ENCODE results near the gene TBX21.
"Not testable (repeated sequence)": the region's sequence is repeated elsewhere in the genome, so short reads cannot be mapped to it uniquely, and the experiment has no call there.

The TBX21 gene

GRCh38 chr17:47732399-47733046, 513 bp upstream of the TBX21 start:
- DNase-seq = no peak

DNA sequence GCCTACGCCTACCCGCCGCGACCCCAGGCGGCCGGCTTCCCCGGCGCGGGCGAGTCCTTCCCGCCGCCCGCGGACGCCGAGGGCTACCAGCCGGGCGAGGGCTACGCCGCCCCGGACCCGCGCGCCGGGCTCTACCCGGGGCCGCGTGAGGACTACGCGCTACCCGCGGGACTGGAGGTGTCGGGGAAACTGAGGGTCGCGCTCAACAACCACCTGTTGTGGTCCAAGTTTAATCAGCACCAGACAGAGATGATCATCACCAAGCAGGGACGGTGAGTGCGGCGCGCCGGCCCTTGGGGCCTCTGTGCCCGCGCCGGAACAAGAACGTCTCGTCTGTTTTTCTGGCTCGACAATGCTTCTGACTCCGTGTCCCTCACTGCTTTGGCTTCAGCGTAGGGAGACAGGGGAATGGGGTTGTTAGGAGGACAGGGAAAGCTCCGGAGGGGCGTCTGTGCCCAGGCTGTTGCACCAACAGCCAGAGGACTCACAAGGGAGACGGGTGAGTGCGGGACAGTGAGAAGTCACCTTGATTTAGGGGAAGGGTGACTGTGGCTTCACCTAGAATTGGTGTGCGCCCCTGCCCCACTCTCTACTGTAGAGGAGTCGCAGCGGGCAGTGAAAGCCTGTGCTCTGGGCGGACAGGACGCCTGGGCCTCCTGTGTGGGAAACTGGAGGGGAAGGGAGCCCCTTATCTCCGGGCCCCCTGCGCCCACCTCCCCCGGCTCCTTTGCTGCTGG, 806 bp downstream of the TBX21 start:
- DNase-seq = no peak

DNA sequence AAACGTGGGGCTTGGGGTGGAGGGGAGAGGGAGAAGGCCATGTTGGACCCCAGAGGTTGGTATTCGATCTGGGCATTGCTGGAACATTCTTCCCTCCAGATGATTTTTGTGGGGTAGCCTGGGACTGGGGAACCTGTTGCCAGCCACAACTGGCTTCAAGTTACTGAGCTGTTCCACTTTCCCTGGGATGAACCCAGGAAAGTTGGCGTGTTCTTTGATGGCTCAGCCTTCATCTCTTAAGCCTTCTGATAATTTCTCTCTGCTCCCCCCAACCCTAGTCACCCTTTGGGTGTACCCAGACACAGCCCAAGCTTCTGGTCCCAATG, 2.1 kb downstream of the TBX21 start:
- DNase-seq = no peak

DNA sequence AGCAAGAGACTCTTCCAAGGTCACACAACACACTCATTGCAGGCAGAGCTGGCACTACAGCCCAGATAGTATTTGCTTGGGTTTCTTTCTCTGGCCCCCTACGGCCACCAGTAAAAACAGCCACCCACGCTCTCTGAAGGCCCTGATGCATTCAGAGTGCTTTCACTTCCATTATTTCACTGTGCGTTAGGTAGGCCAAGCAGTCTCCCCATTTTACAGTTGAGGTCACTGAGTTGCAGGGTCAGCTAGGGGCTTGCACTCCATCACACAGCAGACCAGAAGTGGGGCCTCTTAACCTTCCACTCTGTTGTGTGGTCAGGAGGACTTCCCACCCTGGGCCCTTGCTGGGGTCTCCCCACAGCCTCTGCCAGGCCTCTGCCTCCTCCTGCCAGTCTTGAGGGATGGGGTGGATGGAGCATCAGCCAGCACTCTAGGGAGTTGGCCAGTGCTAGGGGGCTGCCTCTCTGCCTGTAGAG, 2.5 kb downstream of the TBX21 start:
- DNase-seq = no peak

- no peak for DNase-seq
Measured at GRCh38 chr17:47736501-47737495, 3.8 kb downstream of the TBX21 start.

GRCh38 chr17:47738178-47738577, 5.1 kb downstream of the TBX21 start:
- no peak for DNase-seq

DNA sequence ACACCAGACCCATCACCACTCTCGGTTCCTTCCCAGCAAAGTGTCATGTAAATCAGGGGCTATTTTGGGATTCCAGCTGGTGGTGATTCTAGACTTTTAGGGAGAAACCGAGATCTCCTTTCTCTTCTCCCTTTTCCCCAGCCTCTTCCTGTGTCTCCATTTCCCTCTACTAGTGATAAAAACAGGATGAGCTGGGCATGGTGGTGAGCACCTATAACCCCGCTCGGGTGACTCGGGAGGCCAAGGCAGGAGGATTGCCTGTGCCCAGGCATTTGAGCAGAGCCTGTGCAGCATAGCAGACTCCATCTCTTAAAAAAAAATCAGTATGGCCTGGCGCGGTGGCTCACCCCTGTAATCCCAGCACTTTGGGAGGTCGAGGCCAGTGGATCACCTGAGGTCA, 6.1 kb downstream of the TBX21 start:
- DNase-seq = no peak

- not testable (repeated sequence) for DNase-seq
Measured at GRCh38 chr17:47739945-47740344, 6.9 kb downstream of the TBX21 start.

- DNase-seq = peak; percentile 43
Measured at GRCh38 chr17:47741109-47741792, 8.2 kb downstream of the TBX21 start.

DNA sequence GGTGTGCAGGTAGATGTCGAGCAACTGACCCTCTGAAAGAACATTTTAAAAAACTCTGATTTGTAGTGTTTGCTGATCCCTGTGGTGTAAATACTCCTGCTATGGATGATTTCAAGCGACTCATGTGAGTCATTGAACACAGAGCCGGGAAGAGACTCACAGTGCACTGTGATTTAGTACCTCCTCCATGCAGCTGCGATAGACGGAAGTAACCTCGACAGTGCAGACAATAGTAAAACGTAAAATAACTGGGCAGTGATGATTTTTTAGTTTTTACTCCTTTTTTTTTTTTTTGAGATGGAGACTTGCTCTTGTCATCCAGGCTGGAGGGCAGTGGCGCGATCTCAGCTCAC, 8.7 kb downstream of the TBX21 start:
- DNase-seq = no peak

DNA sequence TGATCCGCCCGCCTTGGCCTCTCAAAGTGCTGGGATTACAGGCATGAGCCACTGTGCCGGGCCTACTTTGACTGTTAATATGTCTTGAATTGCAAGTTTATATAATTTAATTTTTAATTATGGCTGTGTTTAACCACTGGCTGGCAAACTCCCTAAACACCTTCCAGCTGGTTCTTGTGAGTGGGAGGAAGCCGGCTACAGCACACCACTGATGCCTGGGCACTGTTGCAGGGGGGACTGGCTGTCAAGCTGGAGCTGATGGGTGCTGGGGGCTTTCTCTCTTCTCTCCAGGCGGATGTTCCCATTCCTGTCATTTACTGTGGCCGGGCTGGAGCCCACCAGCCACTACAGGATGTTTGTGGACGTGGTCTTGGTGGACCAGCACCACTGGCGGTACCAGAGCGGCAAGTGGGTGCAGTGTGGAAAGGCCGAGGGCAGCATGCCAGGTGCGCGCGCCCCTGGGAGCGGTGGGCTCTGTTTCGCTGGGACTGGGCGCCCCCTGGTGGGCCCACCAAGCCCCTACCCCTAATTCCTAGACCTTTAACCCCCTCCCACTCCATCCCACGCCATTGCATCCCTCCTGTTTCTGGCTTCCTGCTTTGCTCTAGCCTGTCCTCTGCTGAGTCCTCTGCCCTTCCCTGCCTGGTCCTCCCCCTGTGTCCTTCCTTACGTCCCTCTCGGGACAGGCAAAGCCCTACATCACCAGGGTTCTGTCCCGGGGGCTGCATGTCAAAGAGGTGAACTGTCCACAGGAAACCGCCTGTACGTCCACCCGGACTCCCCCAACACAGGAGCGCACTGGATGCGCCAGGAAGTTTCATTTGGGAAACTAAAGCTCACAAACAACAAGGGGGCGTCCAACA, 9.5 kb downstream of the TBX21 start:
- peak; percentile 37 for DNase-seq

DNA sequence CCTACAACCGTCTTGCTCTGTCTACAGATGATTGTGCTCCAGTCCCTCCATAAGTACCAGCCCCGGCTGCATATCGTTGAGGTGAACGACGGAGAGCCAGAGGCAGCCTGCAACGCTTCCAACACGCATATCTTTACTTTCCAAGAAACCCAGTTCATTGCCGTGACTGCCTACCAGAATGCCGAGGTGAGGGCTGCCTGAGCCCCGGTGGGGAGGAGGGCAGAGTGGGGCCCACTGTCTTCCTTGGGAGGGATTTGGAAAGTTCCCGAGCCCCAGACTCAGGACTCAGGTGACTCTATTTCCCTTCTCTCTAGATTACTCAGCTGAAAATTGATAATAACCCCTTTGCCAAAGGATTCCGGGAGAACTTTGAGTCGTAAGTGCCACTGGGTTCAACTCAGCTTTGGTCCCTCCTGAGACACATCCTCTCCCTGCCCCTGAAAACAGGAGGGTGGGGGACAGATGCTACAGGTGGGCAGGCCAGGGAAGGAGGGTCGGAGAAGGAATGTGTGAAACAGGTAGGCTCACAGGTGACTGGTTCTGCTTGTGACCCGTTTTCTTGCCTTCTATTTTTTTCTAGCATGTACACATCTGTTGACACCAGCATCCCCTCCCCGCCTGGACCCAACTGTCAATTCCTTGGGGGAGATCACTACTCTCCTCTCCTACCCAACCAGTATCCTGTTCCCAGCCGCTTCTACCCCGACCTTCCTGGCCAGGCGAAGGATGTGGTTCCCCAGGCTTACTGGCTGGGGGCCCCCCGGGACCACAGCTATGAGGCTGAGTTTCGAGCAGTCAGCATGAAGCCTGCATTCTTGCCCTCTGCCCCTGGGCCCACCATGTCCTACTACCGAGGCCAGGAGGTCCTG, 11.4 kb downstream of the TBX21 start:
- no peak for DNase-seq

DNA sequence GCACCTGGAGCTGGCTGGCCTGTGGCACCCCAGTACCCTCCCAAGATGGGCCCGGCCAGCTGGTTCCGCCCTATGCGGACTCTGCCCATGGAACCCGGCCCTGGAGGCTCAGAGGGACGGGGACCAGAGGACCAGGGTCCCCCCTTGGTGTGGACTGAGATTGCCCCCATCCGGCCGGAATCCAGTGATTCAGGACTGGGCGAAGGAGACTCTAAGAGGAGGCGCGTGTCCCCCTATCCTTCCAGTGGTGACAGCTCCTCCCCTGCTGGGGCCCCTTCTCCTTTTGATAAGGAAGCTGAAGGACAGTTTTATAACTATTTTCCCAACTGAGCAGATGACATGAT, 12.0 kb downstream of the TBX21 start:
- DNase-seq = no peak

GRCh38 chr17:47751471-47751870, 18.4 kb downstream of the TBX21 start:
- DNase-seq = no peak

DNA sequence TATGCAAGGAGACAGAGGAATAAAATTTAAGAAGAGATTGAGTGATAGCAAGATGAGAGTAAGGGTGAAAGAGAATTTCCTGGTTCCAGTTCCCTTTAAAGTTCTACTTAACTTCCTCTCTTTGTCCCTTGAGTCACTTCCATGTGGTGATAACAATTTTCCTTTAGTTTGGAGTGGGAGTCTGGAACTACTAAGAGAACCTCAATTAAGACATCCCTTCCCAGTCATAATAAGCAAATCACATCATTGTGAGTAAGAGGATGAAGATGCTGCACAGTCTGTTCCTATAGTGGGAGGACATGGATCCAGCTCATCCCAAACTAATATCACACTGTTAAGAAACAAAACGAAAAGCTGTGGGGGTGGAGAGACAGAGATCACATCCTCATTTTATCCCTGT, 24.4 kb downstream of the TBX21 start:
- no peak for DNase-seq

GRCh38 chr17:47760409-47761140, 27.5 kb downstream of the TBX21 start:
- no peak for DNase-seq

- no peak for DNase-seq
Measured at GRCh38 chr17:47762728-47763127, 29.7 kb downstream of the TBX21 start.

GRCh38 chr17:47763913-47764582, 31.0 kb downstream of the TBX21 start:
- DNase-seq = no peak

DNA sequence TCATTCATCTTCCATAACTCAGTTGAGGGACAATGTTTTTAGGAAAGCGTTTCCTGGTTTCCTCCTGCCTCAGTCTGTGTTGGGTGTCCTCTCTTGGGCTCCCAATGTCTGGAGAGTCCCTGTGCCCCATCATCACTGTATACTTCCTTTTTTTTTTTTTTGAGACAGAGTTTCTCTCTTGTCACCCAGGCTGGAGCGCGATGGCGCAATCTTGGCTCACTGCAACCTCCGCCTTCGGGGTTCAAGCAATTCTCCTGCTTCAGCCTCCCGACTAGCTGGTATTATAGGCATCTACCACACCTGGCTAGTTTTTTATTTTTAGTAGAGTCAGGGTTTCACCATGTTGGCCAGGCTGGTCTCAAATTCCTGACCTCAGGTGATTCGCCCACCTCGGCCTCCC, 40.6 kb downstream of the TBX21 start:
- peak; percentile 15 for DNase-seq

- no peak for DNase-seq
Measured at GRCh38 chr17:47774331-47774730, 41.3 kb downstream of the TBX21 start.

Data from CD4-positive, alpha-beta T cell treated with Interferon gamma for 1 hour (primary cell).